Measurements from ENCODE around the gene TEX19.
"Not testable (repeated sequence)": the region's sequence is repeated elsewhere in the genome, so short reads cannot be mapped to it uniquely, and the experiment has no call there.

Gene TEX19

GRCh38 chr17:82377294-82377693 is 18.2 kb downstream of the TEX19 start:
- not testable (repeated sequence) for DNase-seq (ENCODE audit: low read depth)

GRCh38 chr17:82377924-82378740 is 19.1 kb downstream of the TEX19 start:
- no peak for DNase-seq (ENCODE audit: low read depth)

GRCh38 chr17:82378741-82379021 is 19.6 kb downstream of the TEX19 start:
- DNase-seq (ENCODE audit: low read depth) = no peak

- no peak for DNase-seq (ENCODE audit: low read depth)
Observed at GRCh38 chr17:82380860-82381702, 22.0 kb downstream of the TEX19 start.

GRCh38 chr17:82381703-82382009 is 22.6 kb downstream of the TEX19 start:
- not testable (repeated sequence) for DNase-seq (ENCODE audit: low read depth)

GRCh38 chr17:82382220-82382932 is 23.3 kb downstream of the TEX19 start:
- not testable (repeated sequence) for DNase-seq (ENCODE audit: low read depth)

GRCh38 chr17:82382933-82383255 is 23.8 kb downstream of the TEX19 start:
- DNase-seq (ENCODE audit: low read depth) = no peak

- no peak for DNase-seq (ENCODE audit: low read depth)
Observed at GRCh38 chr17:82383411-82383810, 24.4 kb downstream of the TEX19 start.

GRCh38 chr17:82384051-82384729 is 25.1 kb downstream of the TEX19 start:
- no peak for DNase-seq (ENCODE audit: low read depth)

- no peak for DNase-seq (ENCODE audit: low read depth)
Observed at GRCh38 chr17:82384730-82385481, 25.9 kb downstream of the TEX19 start.

GRCh38 chr17:82385559-82386254 is 26.7 kb downstream of the TEX19 start:
- no peak for DNase-seq (ENCODE audit: low read depth)

- no peak for DNase-seq (ENCODE audit: low read depth)
Observed at GRCh38 chr17:82386255-82386831, 27.3 kb downstream of the TEX19 start.

GRCh38 chr17:82386881-82387704 is 28.0 kb downstream of the TEX19 start:
- no peak for DNase-seq (ENCODE audit: low read depth)

- DNase-seq (ENCODE audit: low read depth) = no peak
Observed at GRCh38 chr17:82387705-82388106, 28.7 kb downstream of the TEX19 start.

- no peak for DNase-seq (ENCODE audit: low read depth)
Observed at GRCh38 chr17:82388223-82388921, 29.3 kb downstream of the TEX19 start.

GRCh38 chr17:82388922-82389283 is 29.9 kb downstream of the TEX19 start:
- no peak for DNase-seq (ENCODE audit: low read depth)

- DNase-seq (ENCODE audit: low read depth) = no peak
Observed at GRCh38 chr17:82389379-82389778, 30.3 kb downstream of the TEX19 start.

GRCh38 chr17:82390015-82390859 is 31.2 kb downstream of the TEX19 start:
- no peak for DNase-seq (ENCODE audit: low read depth)
